Measurements from ENCODE around the gene KMT2E.

DNA sequence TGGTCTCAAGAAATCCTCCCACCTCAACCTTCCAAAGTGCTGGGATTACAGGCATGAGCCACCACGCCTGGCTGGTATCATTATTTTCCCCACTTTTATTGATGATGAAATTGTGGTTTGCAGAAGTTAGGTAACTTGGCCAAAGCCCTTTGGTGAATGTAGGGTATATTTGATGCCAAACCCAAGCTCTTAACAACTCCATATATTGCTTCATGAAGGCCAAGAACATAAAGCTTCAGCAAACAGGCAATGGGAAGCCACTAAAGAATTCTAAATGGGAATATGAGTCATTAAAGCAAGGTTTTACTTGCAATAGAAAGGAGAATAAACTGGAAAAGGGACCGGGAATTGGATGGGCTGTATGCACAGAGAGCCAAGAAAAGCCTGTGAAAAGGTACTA lies 142.7 kb downstream of the KMT2E start:
- TF ChIP-seq, protein P1, sequence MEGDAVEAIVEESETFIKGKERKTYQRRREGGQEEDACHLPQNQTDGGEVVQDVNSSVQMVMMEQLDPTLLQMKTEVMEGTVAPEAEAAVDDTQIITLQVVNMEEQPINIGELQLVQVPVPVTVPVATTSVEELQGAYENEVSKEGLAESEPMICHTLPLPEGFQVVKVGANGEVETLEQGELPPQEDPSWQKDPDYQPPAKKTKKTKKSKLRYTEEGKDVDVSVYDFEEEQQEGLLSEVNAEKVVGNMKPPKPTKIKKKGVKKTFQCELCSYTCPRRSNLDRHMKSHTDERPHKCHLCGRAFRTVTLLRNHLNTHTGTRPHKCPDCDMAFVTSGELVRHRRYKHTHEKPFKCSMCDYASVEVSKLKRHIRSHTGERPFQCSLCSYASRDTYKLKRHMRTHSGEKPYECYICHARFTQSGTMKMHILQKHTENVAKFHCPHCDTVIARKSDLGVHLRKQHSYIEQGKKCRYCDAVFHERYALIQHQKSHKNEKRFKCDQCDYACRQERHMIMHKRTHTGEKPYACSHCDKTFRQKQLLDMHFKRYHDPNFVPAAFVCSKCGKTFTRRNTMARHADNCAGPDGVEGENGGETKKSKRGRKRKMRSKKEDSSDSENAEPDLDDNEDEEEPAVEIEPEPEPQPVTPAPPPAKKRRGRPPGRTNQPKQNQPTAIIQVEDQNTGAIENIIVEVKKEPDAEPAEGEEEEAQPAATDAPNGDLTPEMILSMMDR (IDR thresholded peaks at IDR 0.05): no peak
- no peak for TF ChIP-seq EZH2 (IDR thresholded peaks at IDR 0.05; ENCODE audit: borderline replicate concordance, insufficient read depth, low read depth, low read length, poor library complexity, severe bottlenecking)
